Heart left ventricle (tissue), 13 donors: Measurements from ENCODE around the gene CHD9.

Source experiments
- CTCF ChIP-seq, 12 donors: fragments of 200-600 bp; sonication (generic) in 4 of 12; IDR thresholded peaks; one replicate each; pipeline versions ENCODE4 v1.5.0 to v1.8.0; 2018 to 2022; ENCODE audit warnings: antibody characterized with exemption in 12 of 12, mild to moderate bottlenecking in 5 of 12
- POLR2A ChIP-seq, 2 donors: fragments of 450-650 bp; IDR thresholded peaks; one replicate each; pipeline ENCODE4 v1.6.1; 2017; ENCODE audit warnings: antibody characterized with exemption in 2 of 2, mild to moderate bottlenecking in 2 of 2, moderate library complexity in 2 of 2
- donor health status: ischemic (EF 13 %, LVEDD 7.1; RV severe dilation, severe dysfunction).
- donor health status: DM: no; HTN: yes; CAD: no.
- donor health status: DM: no; HTN: no; CAD: no.
- donor health status: ischemic (EF 25% LVEDD 6.9; RV normal size, moderate dysfunction).
- donor health status: ischemic (EF 25% LVEDD 5.7; RV mildly dilated, moderate dysfunction).
- donor health status: ischemic (EF 35%, LVEDD 5.7; RV mildly dilated, moderate dysfunction).
- donor health status: nonischemic (EF 11% LVEDD 7.7; RV severe dilation, severe dysfunction).
- donor health status: DM: yes; HTN: yes; CAD: no.
- donor health status: PGD.
- donor health status: ischemic (EF 29% LVEDD 5.4; RV normal size, mild dysfunction).
- donor health status: nonischemic (EF 23%, LVEDD 6.1; RV moderate dilation, normal function).

- TF ChIP-seq CTCF (IDR thresholded peaks at IDR 0.05) (no peak), POLR2A (IDR thresholded peaks at IDR 0.05) (no peak)
Observed at GRCh38 chr16:53043986-53044601, 10.7 kb upstream of the CHD9 start.
